ENCODE results near the gene LPP. TPM values are rescaled to one million over a fixed set of nuclear protein-coding genes. Genes with fewer than 3 reads are reported as not detected.

The LPP gene
- total RNA-seq, 1 experiment from 2014 or later: 120 TPM

GRCh38 chr3:188157971-188158370, 4.0 kb downstream of the LPP start:
- no peaks in the 10 kb centered on the region for H3K9me3 ChIP-seq
- Mint-ChIP-seq H3K36me3 (ENCODE audit: insufficient read depth, unreplicated experiment) (peaks cover 18% of the 10 kb centered on the region), H3K27ac (ENCODE audit: unreplicated experiment) (peak overlapping the region; percentile 66), H3K4me1 (ENCODE audit: low read depth, unreplicated experiment) (peaks cover 49% of the 10 kb centered on the region), H3K27me3 (ENCODE audit: insufficient read depth, unreplicated experiment) (no peaks in the 10 kb centered on the region), H3K9me3 (ENCODE audit: unreplicated experiment) (no peaks in the 10 kb centered on the region), H3K4me3 (ENCODE audit: unreplicated experiment) (peak overlapping the region; percentile 54)
- BruUV-seq (replicated peaks): no TSS peak
- ChIA-PET POLR2A (interaction anchor here (1.2 kb wide), 1 partner anchor 413 kb away, joined by 6 read pairs; the partner anchor contains the start of gene BCL6), CTCF (interaction anchor here (0.9 kb wide), 1 partner anchor 418 kb away, joined by 3 read pairs; no protein-coding TSS in a partner anchor)
- H3K4me1 ChIP-seq: peaks cover 55% of the 10 kb centered on the region
- no peaks in the 10 kb centered on the region for H3K27me3 ChIP-seq (replicated peaks; ENCODE audit: control insufficient read depth, insufficient read depth, low read length)
- H3K4me3 ChIP-seq (ENCODE audit: low read depth, low read length): no peak overlapping the region
- intact Hi-C loops (cut with micrococcal nuclease; ENCODE audit: unreplicated experiment): loop anchor here (1.0 to 10.0 kb wide), 3 partner anchors 59 to 797 kb away; no protein-coding TSS in a partner anchor
- no peaks in the 10 kb centered on the region; the same call in none of the 2 replicates for H3K36me3 ChIP-seq (ENCODE audit: control insufficient read depth, insufficient read depth, low read length)
- peak; percentile 61 to 65 for DNase-seq
- no peak for TF ChIP-seq CTCF (IDR thresholded peaks at IDR 0.05; ENCODE audit: insufficient read depth in 1 of 2, low read depth in 1 of 2, low read length in 1 of 2, severe bottlenecking in 1 of 2, unreplicated experiment in 1 of 2)

GRCh38 chr3:188158731-188159310, 4.9 kb downstream of the LPP start:
- no peak for DNase-seq
- no peaks in the 10 kb centered on the region for H3K27me3 ChIP-seq (replicated peaks; ENCODE audit: control insufficient read depth, insufficient read depth, low read length)
- Mint-ChIP-seq H3K4me1 (ENCODE audit: low read depth, unreplicated experiment) (peaks cover 49% of the 10 kb centered on the region), H3K36me3 (ENCODE audit: insufficient read depth, unreplicated experiment) (peaks cover 25% of the 10 kb centered on the region), H3K9me3 (ENCODE audit: unreplicated experiment) (no peaks in the 10 kb centered on the region), H3K27me3 (ENCODE audit: insufficient read depth, unreplicated experiment) (no peaks in the 10 kb centered on the region), H3K27ac (ENCODE audit: unreplicated experiment) (peak overlapping the region; percentile 66), H3K4me3 (ENCODE audit: unreplicated experiment) (peak overlapping the region; percentile 10)
- H3K4me3 ChIP-seq (ENCODE audit: low read depth, low read length): no peak overlapping the region
- no peaks in the 10 kb centered on the region; the same call in none of the 2 replicates for H3K36me3 ChIP-seq (ENCODE audit: control insufficient read depth, insufficient read depth, low read length)
- intact Hi-C loops (cut with micrococcal nuclease; ENCODE audit: unreplicated experiment): loop anchor here (1.0 to 10.0 kb wide), 3 partner anchors 58 to 796 kb away; no protein-coding TSS in a partner anchor
- ChIA-PET CTCF (interaction anchor here (0.9 kb wide), 1 partner anchor 419 kb away, joined by 3 read pairs; no protein-coding TSS in a partner anchor), POLR2A (interaction anchor here (1.2 kb wide), 1 partner anchor 413 kb away, joined by 6 read pairs; the partner anchor contains the start of gene BCL6)
- peaks cover 55% of the 10 kb centered on the region for H3K4me1 ChIP-seq
- no peak for TF ChIP-seq CTCF (IDR thresholded peaks at IDR 0.05; ENCODE audit: insufficient read depth in 1 of 2, low read depth in 1 of 2, low read length in 1 of 2, severe bottlenecking in 1 of 2, unreplicated experiment in 1 of 2)
- no TSS peak for BruUV-seq (replicated peaks)
- H3K9me3 ChIP-seq: no peaks in the 10 kb centered on the region

- Mint-ChIP-seq H3K4me1 (ENCODE audit: low read depth, unreplicated experiment) (peaks cover 46% of the 10 kb centered on the region), H3K4me3 (ENCODE audit: unreplicated experiment) (no peak overlapping the region), H3K36me3 (ENCODE audit: insufficient read depth, unreplicated experiment) (peaks cover 25% of the 10 kb centered on the region), H3K27me3 (ENCODE audit: insufficient read depth, unreplicated experiment) (no peaks in the 10 kb centered on the region), H3K9me3 (ENCODE audit: unreplicated experiment) (no peaks in the 10 kb centered on the region), H3K27ac (ENCODE audit: unreplicated experiment) (peak overlapping the region; percentile 48)
- no TSS peak for BruUV-seq (replicated peaks)
- ChIA-PET POLR2A (no interaction called here), CTCF (interaction anchor here (0.7 kb wide), 1 partner anchor 110 kb away, joined by 3 read pairs; no protein-coding TSS in a partner anchor)
- no peaks in the 10 kb centered on the region; the same call in none of the 2 replicates for H3K36me3 ChIP-seq (ENCODE audit: control insufficient read depth, insufficient read depth, low read length)
- TF ChIP-seq CTCF (IDR thresholded peaks at IDR 0.05; ENCODE audit: insufficient read depth in 1 of 2, low read depth in 1 of 2, low read length in 1 of 2, severe bottlenecking in 1 of 2, unreplicated experiment in 1 of 2): no peak
- no peaks in the 10 kb centered on the region for H3K27me3 ChIP-seq (replicated peaks; ENCODE audit: control insufficient read depth, insufficient read depth, low read length)
- no peaks in the 10 kb centered on the region for H3K9me3 ChIP-seq
- no peak for DNase-seq
- H3K4me3 ChIP-seq (ENCODE audit: low read depth, low read length): no peak overlapping the region
- peaks cover 58% of the 10 kb centered on the region for H3K4me1 ChIP-seq
- intact Hi-C loops (cut with micrococcal nuclease; ENCODE audit: unreplicated experiment): no loop called here
Observed at GRCh38 chr3:188160751-188161150, 6.8 kb downstream of the LPP start.

Data from Caco-2 (cell line).